GM19193 (cell line): Measurements from ENCODE around the gene MBOAT1.

Experiments
- POLR2A ChIP-seq: IDR thresholded peaks from 4 replicates; pipeline ENCODE4 v1.6.1; 2011; ENCODE audit not compliant: insufficient read depth, insufficient read length; ENCODE audit errors: extremely low read depth

Gene MBOAT1

GRCh38 chr6:20085817-20086216, 126.5 kb downstream of the MBOAT1 start:
- TF ChIP-seq POLR2A = no peak

GRCh38 chr6:20084411-20084810, 127.9 kb downstream of the MBOAT1 start:
- TF ChIP-seq POLR2A = no peak

GRCh38 chr6:20071998-20072397, 140.3 kb downstream of the MBOAT1 start:
- no peak for TF ChIP-seq POLR2A

GRCh38 chr6:20070047-20070446, 142.2 kb downstream of the MBOAT1 start:
- TF ChIP-seq POLR2A = no peak

GRCh38 chr6:20069021-20069522, 143.2 kb downstream of the MBOAT1 start:
- no peak for TF ChIP-seq POLR2A

- TF ChIP-seq POLR2A = no peak
Measured at GRCh38 chr6:20068421-20068988, 143.8 kb downstream of the MBOAT1 start.

GRCh38 chr6:20061952-20062351, 150.3 kb downstream of the MBOAT1 start:
- TF ChIP-seq POLR2A = no peak

- no peak for TF ChIP-seq POLR2A
Measured at GRCh38 chr6:20060252-20060651, 152.0 kb downstream of the MBOAT1 start.

- TF ChIP-seq POLR2A = no peak
Measured at GRCh38 chr6:20058912-20059311, 153.4 kb downstream of the MBOAT1 start.

- no peak for TF ChIP-seq POLR2A
Measured at GRCh38 chr6:20058121-20058905, 154.0 kb downstream of the MBOAT1 start.

GRCh38 chr6:20056350-20056992, 155.8 kb downstream of the MBOAT1 start:
- no peak for TF ChIP-seq POLR2A

GRCh38 chr6:20055916-20056315, 156.4 kb downstream of the MBOAT1 start:
- no peak for TF ChIP-seq POLR2A
